B cell (primary cell): ENCODE results near the gene FGL2.
"Not testable (repeated sequence)": the region's sequence is repeated elsewhere in the genome, so short reads cannot be mapped to it uniquely, and the experiment has no call there.

Experiments used
- EZH2 ChIP-seq: IDR thresholded peaks from 2 replicates; pipeline ENCODE4 v1.6.1; 2012; ENCODE audit warnings: borderline replicate concordance, low read depth, mild to moderate bottlenecking, moderate library complexity, low read length; ENCODE audit not compliant: insufficient read depth, poor library complexity, severe bottlenecking
- TF ChIP-seq, protein P1 (sequence below): fragments of 200-600 bp; IDR thresholded peaks from one replicate; pipeline ENCODE4 v1.8.0; 2022; ENCODE audit warnings: antibody characterized with exemption, mild to moderate bottlenecking

DNA sequence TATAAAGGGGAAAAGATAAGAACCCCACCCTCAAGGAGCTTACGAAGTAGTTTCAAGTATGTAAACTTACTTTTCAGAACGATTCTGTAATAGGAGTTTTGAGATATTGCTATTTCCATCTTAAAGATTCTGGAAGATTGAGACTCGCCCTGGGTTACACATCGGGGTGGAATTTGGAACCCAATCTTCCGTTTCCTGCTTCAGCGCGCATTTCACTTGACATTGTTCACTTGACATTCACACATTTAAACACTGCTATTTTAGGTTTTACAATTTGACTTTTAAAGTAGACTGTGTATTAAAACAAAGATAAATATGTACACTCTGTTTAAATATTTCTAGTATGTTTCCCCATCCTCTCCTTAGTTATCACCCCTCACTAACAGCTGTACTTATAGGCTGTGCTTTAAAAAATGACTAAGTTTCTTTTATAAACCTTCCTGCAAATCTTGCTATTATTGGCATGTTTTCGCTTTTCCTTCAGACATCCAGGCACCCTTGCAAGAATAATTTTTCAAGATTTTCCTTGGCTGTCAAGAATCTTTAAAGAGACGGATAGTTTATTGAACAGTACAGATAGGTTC, 22.2 kb downstream of the FGL2 start:
- not testable (repeated sequence) for TF ChIP-seq EZH2
- TF ChIP-seq, protein P1, sequence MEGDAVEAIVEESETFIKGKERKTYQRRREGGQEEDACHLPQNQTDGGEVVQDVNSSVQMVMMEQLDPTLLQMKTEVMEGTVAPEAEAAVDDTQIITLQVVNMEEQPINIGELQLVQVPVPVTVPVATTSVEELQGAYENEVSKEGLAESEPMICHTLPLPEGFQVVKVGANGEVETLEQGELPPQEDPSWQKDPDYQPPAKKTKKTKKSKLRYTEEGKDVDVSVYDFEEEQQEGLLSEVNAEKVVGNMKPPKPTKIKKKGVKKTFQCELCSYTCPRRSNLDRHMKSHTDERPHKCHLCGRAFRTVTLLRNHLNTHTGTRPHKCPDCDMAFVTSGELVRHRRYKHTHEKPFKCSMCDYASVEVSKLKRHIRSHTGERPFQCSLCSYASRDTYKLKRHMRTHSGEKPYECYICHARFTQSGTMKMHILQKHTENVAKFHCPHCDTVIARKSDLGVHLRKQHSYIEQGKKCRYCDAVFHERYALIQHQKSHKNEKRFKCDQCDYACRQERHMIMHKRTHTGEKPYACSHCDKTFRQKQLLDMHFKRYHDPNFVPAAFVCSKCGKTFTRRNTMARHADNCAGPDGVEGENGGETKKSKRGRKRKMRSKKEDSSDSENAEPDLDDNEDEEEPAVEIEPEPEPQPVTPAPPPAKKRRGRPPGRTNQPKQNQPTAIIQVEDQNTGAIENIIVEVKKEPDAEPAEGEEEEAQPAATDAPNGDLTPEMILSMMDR = not testable (repeated sequence)
